GM21825 (cell line): ENCODE results near the gene FFAR4.

Experiments
- ATAC-seq: cut with Tn5 transposase; IDR thresholded peaks from one replicate; pipeline ENCODE4 v1.9.1; 2021; ENCODE audit warnings: mild to moderate bottlenecking, moderate library complexity; ENCODE audit not compliant: unreplicated experiment

FFAR4 gene

DNA sequence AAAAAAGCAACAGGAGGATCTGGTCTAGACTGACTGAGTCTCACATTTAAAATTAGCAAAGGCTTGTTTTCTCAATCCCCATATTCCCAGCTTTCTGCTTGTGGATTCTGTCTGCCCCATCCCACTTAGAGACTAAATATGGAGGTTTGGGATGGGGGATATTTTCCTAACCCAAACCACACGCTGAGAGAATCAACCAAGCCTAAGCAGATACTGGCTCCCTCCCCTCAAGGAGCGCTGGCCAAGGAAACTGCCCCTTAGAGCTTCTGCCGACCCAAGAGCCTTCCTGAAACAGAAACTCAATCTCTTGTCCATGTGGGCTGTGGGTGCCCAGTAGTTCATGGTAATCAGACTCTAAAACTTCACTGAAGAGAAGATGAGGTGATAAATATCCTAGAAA, 3.9 kb downstream of the FFAR4 start:
- ATAC-seq = no peak

DNA sequence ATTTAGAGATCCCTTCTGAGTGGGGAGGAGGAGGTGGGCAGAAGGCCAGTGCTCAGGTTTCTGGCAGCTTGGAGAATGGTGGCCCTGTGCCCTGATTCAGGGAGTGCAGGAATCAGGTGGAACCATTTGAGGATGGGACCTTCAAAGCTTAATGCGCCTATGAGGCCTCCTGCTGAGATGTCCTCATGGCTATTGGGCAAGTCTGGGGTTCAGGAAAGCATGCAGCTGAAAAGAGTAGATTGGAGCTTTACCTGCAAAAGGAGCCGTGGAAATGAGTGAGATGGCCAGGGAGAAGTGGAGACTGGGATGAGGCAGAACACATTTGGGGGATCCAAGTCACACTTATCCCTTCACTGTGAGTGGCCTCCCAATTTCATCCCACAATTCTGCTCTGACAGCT, 6.1 kb downstream of the FFAR4 start:
- ATAC-seq = no peak

DNA sequence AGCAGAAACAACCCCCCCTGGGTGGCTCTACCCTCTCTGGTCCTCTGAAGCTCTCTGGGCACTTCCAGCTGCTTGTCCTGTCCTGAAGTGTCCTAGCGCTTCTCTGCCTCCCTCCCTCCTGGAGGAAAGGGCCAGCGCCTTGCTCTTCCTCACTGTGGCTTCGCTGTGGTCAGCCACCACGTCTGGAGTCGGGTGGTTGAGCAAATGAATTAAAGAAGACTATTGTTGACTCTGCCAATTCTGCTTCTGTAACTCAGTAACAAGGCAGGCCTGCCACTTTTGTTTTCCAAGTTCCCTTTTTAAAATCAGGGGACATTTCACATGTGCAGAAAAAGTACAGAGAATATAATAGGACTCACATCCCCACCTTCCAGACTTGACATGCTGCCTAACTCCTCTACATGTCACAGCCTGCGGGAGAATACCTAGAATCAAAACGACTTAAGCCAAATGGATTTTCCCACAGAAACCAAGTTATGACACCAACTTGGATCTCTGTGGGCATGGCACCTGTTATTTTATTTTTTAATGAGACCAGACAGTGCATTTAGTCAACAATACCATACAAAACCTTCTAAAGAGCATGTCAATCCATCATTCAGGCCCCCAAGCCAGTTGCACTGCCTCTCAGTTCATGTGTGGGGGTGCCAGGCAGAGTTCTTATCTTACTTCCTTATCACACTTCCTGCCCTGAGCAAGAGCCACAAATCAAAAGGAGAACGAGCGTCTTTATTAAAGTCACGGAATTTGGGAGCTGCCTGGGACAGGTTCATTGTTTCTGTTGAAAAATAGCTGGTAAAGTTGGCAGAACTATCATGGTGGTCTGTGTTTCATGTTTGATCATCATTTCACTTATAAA, 6.8 kb downstream of the FFAR4 start:
- ATAC-seq = no peak

DNA sequence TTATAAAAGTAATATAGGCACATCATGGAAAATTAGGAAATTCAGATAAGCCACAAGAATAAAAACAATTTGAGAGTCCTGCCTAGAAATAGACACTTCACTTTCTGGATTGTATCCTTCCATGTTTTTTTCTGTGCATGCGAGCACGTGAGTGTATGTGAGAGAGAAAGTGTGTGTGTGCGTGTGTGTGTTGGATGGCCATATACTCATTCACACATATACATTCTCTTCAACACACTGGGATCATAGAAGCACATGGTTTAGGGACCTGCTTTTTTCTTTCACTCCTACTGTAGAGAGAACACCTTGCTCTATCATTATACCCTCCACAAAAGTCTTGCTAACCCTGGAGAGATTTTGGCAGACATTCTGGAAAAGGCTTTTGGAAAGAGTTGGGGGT, 7.5 kb downstream of the FFAR4 start:
- no peak for ATAC-seq

DNA sequence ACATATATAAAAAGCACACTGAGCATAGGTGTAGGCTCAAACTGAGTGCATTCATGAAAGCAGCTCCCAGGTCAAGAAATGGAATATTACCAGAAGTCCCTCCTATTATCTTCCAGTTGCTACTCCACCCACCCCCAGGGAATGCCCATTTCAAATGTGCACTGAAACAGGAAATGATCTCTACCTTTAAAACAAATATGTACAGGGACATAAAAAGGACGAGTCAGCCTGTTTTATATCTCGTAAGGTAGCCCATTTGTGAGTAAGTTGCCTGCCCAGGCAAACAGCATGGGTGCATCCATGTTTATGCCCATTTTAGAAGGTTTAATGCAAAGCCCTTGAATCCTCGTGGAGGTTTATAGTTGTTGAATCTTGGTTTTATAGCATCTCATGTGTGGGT, 10.4 kb downstream of the FFAR4 start:
- no peak for ATAC-seq

DNA sequence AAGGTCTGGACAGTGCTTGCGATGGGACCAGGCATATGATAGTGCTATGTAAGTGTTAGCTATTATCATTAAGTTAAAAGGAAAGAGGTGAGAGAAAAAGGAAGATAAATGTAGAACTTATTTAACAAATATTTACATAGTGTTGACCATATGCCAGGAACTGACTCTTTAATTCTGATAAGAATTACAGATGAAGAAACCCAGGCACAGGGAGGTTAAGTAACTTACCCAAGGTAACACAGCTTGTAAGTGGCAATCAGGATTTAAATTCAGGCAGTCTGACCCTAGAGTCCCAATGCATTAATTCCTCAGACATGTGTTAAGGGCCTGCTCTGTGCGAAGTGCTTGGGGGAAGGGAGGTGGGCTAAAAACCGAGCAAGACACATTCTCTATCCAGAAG, 11.1 kb downstream of the FFAR4 start:
- no peak for ATAC-seq

DNA sequence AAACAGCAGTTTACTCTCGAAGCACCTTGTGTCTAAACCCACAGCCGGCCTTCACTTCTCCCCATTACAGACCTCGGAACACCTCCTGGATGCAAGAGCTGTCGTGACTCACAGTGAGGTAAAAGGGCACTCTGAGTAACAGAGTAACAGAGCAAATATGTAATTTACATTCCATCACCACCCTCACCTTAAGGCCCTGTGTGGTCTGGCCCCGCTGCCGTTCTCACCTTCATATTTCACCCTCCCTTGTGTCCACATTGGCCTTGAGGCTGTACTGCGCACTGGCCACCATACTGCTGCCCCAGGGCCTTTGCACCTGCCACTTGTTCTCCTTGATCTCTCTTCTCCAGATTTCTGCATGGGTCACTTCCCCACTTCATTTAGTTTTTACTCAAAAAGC, 12.6 kb downstream of the FFAR4 start:
- ATAC-seq = no peak

DNA sequence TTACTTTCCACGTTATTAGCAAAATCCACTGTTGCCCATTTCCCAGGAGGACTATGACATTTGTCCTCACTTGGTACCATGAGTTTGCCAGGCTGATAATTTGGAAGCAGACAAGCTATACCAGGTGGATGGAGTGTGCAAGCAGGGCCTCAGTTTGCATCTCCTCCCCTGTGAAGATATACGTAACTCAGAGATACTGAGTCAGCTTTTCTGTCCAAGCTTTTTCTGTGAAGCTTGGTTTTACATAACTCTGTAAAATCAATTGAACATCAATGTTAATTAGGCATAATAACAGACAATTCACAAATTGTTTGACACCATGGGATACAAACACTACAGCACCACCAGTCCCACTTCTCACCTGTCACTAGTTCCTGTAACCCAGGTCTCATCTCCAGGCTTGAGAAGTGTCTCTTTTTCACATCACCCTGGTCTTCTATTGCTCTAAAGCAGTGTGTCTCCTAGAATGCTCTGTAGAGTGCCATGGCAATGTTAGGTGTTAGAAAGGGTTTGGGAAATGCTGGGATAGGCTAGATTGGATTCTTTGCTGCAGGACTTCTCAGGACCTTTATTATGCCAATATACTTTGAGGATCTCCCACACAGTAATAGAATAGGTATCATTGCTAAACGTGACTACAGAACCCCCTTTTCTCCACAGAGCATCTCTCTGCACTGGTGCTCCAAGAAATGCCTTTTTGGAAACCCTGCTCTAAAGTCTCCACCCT, 13.7 kb downstream of the FFAR4 start:
- no peak for ATAC-seq

DNA sequence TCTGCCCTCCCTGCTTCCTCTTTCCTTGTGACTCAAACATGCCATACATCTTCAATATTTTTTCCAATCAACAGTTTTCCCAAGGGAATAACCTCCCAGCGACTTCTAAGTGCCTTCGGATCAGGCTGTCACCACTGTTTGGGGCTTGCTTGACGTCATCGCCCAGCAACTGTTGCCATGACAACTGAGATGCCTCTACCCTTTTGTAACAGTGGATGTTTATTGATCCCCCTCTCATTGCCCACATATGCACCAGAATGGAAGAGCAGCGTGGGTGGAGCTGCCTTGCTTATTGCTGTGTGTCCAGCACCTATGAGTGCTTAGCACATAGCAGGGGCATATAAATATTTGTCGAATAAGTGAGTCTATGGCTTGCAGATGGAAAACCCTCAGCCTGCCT, 14.4 kb downstream of the FFAR4 start:
- ATAC-seq = no peak

DNA sequence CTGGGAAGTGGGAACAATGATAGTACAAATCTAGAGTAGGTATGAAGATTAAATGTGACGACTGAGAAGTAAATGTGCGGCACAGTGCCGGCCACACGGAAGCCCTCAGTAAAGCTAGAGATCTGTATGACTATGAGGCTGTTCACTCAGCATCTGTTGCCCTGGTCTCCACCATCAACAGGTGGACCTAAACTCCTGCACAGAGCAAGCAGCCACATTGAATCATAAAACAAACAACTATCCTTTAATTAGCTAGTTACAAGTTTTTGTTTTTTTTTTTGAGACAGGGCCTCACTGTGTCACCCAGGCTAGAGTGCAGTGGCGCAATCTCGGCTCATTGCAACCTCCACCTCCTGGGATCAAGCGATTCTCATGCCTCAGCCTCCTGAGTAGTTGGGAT, 18.0 kb downstream of the FFAR4 start:
- ATAC-seq = no peak

DNA sequence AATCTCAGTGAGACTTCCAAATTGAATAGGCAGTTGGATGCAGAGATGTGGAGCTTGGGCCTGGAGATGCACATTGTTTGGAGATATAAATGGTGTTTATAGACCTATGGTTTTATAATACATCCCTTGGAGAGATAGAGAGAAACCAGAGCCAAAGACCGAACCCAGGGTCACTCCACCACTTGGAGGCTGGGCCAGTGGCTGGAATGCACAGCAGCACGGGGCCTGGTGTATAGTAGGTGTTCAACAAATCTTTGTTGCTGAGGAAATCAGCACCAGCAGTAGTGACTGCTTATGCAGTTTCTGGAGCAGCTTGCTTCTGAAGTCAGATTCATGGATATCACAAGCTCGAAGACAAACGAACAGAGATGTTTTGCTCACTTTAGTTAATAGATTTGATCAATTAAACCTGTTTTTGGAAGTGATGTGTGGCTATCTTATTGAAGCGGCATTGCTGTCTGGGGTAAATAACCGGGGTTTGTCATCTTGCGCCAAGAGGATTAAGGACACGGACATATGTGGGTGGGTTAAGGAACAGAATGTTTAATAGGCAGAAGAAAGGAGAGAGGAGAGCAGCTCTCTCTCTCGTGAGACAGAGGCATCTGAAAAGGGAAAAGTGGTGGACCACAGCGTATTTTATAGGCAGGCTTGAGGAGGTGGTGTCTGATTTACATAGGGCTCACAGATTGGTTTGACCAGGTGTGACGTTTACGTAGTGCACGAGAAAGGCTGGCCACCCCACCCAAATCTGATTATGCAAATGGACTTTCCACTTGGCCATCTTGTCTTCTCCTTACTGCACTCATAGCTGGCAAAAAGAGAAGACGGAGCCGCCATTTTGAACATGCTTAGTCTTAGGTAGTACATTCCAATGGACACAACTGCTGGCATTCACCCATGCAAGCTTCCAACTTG, 23.4 kb downstream of the FFAR4 start:
- ATAC-seq = no peak

DNA sequence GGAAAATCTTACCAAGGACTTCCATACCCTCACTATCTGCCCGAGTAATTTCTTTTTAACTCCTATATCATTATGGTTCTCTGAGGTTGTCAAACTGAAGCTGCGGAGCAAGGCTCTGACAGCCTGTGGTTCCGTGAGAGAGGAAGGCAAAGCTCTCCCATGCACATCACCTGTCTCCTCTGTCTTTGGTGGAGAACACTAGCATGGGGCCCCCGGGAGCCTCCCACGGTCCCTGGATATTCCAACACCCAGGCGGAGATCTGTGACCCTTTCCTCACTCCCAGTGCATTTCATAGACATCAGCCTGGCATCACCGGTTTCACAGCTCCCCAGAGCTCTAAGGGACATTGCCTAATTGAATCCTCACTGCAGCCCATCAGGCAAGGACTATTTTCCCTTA, 24.2 kb downstream of the FFAR4 start:
- no peak for ATAC-seq

DNA sequence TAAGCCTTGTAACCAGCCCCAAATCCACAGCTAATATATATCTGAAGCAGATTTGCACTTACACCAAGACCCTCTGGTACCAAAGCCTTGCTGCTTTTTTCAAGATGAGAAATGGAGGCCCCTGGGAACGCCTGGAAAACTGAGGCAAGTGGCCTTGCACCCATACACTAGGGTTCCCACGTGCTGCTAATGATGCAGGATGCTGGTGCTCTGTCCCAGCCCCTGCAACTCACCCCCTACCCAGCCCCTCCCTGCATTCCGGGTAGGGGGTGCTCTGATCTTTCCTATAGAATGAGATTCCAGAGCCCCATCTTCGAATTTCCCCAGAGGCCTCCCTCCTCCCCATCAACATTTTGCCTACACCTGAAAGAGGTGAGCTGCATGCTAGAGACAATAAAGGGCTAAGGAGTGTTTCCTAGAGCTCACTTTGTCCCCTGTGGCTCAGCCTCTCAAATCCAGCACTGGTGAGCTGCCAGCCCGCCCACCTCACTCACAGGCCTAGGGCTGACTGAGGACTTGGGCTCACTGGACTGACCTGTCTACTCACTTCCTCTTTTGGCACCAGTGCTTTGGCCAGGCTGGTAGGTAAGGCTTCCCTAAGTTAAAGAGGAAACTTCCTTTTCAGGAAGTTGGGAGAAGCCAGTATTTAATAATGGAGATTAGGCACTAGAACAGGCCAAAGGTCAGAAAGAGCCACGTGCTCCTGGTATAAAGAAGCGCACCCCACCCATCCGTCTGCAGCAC, 24.8 kb downstream of the FFAR4 start:
- ATAC-seq = no peak

DNA sequence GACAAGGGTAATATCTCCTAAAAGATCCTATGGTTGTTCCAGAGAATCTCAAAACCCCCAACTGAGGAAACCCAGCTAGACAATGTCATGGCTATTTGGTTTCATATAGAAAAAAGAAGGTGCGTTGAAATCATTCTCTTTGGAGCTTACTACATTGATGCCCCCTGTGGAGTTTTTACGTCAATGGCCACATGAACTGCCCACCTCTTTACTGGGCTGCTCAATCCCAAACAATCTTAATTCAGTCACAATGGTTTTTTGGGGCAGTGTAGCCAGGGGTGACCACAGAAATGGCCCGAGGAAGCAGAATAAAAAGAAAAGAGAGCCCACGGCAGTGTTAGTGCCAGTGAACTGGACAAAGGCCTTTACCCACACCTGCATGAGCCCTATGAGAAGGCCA, 26.8 kb downstream of the FFAR4 start:
- no peak for ATAC-seq

DNA sequence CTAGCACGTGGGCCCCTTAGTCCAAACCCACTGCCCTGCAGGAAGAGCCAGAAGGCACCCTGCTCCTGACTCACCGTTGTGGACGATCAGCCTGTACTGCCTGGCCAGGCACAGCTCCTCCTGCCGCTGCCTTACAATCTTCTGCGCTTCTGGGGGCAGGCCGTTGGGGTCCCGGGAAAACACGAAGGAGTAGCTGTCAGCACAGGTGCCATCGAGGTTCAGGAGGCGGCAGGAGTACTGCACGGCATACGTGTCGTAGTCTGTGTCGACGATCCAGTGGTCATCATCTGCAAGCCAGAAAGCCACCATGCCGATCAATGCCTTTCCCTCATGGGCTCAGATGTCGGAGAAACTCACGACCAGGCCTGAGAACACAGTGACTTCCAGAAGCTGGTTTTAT, 27.3 kb downstream of the FFAR4 start:
- ATAC-seq = no peak

DNA sequence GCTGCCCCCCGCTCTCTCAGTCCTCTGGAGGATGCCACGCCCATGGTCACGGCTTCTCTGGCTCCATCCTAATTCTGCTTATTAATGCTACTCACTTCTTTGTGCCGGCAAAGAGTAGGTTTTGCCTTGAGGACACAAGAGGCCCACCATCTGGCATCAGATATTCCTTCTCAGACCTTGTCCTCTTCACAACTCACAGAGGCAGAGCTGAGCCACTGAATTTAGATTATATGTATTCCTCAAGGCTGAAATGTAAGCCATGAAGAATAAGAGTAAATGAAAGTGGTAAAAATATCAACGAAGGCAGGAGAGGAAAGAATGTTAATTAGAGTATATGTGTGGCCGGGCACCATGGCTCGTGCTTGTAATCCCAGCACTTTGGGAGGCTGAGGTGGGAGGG, 28.1 kb downstream of the FFAR4 start:
- ATAC-seq = no peak

DNA sequence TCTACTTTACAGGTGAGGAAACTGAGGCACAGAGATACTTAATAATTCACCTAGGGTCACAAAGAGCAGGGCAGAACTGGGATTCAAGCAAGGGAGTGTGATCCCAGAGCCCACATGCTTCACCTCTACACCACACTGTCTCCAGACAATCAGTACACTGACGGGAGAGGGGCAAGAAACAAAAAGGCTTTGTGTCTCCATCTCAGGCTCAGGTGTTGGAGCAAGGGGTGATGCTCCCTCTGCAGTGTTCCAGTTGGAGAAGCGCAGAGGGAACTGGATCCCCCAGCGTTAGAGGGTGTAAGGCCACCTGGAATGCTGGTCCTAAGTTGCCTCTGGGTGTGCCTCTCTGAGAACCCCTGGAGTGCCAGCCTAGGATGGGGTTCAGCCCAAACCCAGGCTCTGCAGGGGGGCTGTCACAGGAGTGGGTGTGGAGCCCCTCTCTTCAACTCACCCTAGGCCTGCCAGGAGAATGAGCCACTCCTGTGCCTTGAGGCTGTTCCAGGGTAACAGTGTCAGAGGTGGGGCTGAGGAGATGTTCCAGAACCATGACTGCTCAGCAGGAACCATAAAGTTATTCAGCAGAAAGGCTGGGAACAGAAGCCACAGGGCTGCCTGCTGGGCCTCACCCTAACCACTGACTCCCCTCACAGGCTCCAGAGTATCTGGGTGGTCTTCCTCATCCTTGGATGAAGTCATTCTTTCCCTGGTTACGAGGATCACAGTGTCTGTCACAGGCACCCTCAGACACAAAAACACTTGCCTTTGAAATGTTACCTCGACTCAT, 29.1 kb downstream of the FFAR4 start:
- no peak for ATAC-seq

DNA sequence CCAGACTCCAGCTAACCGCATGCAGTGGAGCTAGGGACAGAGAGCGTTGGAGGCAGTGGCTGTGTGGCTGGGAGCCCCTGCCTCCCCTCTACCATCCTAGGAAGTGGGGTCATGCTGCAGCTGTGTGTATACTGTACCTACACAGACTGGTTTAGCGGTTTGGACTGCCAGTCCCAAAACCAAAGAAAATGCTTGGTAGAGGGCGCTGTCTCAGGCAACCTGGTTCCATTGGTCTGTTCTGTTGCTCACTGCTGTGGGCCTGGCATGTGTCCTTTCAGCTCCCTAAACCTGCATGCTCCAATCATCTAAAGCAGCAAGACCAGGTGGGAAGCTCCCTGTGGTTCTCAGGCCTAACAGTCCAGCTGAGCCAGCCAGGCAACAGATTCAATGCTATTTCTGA, 30.1 kb downstream of the FFAR4 start:
- ATAC-seq = no peak

DNA sequence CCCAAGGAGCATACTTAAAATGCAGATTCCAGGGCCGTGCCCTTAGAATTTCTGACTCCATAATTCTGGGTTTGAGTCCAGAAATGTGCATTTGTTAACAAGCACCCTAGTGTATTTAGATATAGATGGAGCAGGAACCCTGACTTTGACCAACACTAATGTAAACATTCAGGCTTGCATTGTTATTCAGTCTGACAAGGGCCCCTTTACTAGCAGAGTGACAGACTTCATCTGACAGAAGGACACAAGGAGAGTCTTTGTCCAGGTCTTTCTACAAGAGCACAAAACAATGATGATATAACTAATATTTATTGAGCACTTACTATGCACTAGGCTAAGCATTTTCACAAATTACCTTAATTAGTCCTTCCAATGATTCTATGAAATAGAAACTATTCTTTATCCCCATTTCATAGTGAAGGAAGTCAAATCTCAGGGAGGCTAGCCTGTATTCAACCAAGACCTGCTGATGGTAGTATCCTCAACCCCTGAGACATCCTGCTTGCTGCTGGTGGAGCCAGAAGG, 30.7 kb downstream of the FFAR4 start:
- ATAC-seq = no peak

DNA sequence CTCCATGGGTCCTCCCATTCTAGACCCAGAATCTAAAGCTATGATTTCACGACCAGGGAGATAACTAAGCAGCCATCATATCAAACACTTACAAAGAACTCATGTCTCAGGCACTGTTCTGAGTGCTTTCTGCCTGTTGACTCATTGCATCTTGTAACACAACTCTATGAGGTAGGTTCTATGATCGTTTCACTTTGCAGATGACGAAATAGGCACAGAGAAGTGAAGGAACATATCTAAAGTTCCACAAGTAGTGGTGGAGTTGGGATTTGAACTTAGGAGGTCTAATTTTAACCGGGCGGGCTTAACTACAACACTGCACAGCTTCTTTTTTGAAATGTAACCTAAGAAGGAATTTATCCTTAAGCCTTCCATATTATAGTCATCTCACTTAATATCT, 31.7 kb downstream of the FFAR4 start:
- no peak for ATAC-seq
